ENCODE measurements around the gene DYNLRB2.

DNA sequence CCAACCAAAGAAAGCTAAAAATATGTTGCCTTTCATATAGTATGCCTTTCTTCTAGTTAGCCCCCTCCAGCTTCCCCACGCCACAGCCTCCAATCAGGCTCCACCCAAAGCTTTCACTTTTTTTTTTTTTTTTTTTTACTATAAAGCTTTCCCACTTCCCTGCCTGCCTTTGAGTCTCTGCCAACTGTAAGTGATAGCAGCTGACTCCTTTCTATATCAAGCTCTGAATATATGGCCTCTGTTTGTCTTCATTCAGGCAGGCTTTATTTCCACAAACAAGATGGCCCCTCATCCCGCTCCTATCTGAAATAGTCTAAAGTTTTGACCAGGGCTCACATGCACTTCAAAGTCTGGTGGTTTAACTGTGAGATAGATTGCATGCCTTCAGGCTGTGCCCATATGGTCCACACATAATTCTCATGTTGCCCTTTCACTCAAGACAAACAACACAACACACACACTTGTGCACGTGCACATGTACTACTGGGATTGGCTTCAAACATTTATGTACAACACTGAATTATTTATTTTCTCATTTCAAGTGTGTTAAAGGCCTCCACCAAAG lies 39.8 kb upstream of the DYNLRB2 start:
- TF ChIP-seq, protein P1, sequence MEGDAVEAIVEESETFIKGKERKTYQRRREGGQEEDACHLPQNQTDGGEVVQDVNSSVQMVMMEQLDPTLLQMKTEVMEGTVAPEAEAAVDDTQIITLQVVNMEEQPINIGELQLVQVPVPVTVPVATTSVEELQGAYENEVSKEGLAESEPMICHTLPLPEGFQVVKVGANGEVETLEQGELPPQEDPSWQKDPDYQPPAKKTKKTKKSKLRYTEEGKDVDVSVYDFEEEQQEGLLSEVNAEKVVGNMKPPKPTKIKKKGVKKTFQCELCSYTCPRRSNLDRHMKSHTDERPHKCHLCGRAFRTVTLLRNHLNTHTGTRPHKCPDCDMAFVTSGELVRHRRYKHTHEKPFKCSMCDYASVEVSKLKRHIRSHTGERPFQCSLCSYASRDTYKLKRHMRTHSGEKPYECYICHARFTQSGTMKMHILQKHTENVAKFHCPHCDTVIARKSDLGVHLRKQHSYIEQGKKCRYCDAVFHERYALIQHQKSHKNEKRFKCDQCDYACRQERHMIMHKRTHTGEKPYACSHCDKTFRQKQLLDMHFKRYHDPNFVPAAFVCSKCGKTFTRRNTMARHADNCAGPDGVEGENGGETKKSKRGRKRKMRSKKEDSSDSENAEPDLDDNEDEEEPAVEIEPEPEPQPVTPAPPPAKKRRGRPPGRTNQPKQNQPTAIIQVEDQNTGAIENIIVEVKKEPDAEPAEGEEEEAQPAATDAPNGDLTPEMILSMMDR (CRISPR knock-in tag; IDR thresholded peaks at IDR 0.05) = no peak
- TF ChIP-seq EP300 (IDR thresholded peaks at IDR 0.05; ENCODE audit: low read depth in 2 of 2, low read length in 2 of 2) (no peak), EP300 (CRISPR knock-in tag; IDR thresholded peaks at IDR 0.05; ENCODE audit: borderline replicate concordance) (no peak)
- TF ChIP-seq, protein P2, sequence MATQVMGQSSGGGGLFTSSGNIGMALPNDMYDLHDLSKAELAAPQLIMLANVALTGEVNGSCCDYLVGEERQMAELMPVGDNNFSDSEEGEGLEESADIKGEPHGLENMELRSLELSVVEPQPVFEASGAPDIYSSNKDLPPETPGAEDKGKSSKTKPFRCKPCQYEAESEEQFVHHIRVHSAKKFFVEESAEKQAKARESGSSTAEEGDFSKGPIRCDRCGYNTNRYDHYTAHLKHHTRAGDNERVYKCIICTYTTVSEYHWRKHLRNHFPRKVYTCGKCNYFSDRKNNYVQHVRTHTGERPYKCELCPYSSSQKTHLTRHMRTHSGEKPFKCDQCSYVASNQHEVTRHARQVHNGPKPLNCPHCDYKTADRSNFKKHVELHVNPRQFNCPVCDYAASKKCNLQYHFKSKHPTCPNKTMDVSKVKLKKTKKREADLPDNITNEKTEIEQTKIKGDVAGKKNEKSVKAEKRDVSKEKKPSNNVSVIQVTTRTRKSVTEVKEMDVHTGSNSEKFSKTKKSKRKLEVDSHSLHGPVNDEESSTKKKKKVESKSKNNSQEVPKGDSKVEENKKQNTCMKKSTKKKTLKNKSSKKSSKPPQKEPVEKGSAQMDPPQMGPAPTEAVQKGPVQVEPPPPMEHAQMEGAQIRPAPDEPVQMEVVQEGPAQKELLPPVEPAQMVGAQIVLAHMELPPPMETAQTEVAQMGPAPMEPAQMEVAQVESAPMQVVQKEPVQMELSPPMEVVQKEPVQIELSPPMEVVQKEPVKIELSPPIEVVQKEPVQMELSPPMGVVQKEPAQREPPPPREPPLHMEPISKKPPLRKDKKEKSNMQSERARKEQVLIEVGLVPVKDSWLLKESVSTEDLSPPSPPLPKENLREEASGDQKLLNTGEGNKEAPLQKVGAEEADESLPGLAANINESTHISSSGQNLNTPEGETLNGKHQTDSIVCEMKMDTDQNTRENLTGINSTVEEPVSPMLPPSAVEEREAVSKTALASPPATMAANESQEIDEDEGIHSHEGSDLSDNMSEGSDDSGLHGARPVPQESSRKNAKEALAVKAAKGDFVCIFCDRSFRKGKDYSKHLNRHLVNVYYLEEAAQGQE (IDR thresholded peaks at IDR 0.05; ENCODE audit: borderline replicate concordance in 1 of 2, low read depth in 1 of 2, low read length in 2 of 2) = no peak
- TF ChIP-seq, protein P3, sequence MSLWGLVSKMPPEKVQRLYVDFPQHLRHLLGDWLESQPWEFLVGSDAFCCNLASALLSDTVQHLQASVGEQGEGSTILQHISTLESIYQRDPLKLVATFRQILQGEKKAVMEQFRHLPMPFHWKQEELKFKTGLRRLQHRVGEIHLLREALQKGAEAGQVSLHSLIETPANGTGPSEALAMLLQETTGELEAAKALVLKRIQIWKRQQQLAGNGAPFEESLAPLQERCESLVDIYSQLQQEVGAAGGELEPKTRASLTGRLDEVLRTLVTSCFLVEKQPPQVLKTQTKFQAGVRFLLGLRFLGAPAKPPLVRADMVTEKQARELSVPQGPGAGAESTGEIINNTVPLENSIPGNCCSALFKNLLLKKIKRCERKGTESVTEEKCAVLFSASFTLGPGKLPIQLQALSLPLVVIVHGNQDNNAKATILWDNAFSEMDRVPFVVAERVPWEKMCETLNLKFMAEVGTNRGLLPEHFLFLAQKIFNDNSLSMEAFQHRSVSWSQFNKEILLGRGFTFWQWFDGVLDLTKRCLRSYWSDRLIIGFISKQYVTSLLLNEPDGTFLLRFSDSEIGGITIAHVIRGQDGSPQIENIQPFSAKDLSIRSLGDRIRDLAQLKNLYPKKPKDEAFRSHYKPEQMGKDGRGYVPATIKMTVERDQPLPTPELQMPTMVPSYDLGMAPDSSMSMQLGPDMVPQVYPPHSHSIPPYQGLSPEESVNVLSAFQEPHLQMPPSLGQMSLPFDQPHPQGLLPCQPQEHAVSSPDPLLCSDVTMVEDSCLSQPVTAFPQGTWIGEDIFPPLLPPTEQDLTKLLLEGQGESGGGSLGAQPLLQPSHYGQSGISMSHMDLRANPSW (CRISPR knock-in tag; IDR thresholded peaks at IDR 0.05; ENCODE audit: borderline replicate concordance) = no peak

Data from HepG2 (cell line).